Ascending aorta (tissue), 2 donors: ENCODE measurements around the gene OMP. TPM values are rescaled to one million over a fixed set of nuclear protein-coding genes. Genes with fewer than 3 reads are reported as not detected.
A peak's percentile ranks its signal among the peaks of the same experiment; 100 is the strongest.

ENCODE experiments used
- DNase-seq, 2 donors: peaks; one replicate each; pipeline ENCODE4 v3.0.0-alpha.2; 2019; ENCODE audit warnings: low spot score in 2 of 2
- H3K27ac ChIP-seq, 2 donors: fragments of 200-600 bp; sonication (generic); one replicate each; pipeline ENCODE4 v1.5.1; 2016 to 2017; ENCODE audit warnings: mild to moderate bottlenecking in 1 of 2
- H3K27me3 ChIP-seq: fragments of 200-600 bp; sonication (generic); one replicate; pipeline ENCODE4 v1.5.1; 2017
- H3K36me3 ChIP-seq, 2 donors: fragments of 200-600 bp; sonication (generic); one replicate each; pipeline ENCODE4 v1.5.1; 2016
- H3K4me1 ChIP-seq, 2 donors: fragments of 200-600 bp; sonication (generic); one replicate each; pipeline ENCODE4 v1.5.1; 2016 to 2017; ENCODE audit warnings: mild to moderate bottlenecking in 1 of 2
- H3K4me3 ChIP-seq, 2 donors: fragments of 200-600 bp; sonication (generic); one replicate each; pipeline ENCODE4 v1.5.1; 2016 to 2017; ENCODE audit warnings: mild to moderate bottlenecking in 1 of 2
- H3K9me3 ChIP-seq, 2 donors: fragments of 200-600 bp; sonication (generic); one replicate each; pipeline ENCODE4 v1.5.1; 2016
- CTCF ChIP-seq, 3 experiments: fragments of 200-600 bp in 2 of 3; fragments of 450-650 bp in 1 of 3; sonication (generic) in 2 of 3; IDR thresholded peaks; one replicate each; pipeline ENCODE4 v1.5.1; 2016 to 2019; ENCODE audit warnings: antibody characterized with exemption in 3 of 3, mild to moderate bottlenecking in 1 of 3, moderate library complexity in 1 of 3
- intact Hi-C: fragments of 100-400 bp; cut with DNase I; formaldehyde crosslinking; loops from one replicate; pipeline ENCODE4 v1.15.1; 2023
- total RNA-seq: library from RNA; depleted of rRNA; stranded (reverse); fragments of >200 nt; gene quantifications from one replicate; pipeline ENCODE4 v1.1.0, GENCODE V29; 2016

OMP gene
- total RNA-seq, 1 donor from 2014 or later = not detected

DNA sequence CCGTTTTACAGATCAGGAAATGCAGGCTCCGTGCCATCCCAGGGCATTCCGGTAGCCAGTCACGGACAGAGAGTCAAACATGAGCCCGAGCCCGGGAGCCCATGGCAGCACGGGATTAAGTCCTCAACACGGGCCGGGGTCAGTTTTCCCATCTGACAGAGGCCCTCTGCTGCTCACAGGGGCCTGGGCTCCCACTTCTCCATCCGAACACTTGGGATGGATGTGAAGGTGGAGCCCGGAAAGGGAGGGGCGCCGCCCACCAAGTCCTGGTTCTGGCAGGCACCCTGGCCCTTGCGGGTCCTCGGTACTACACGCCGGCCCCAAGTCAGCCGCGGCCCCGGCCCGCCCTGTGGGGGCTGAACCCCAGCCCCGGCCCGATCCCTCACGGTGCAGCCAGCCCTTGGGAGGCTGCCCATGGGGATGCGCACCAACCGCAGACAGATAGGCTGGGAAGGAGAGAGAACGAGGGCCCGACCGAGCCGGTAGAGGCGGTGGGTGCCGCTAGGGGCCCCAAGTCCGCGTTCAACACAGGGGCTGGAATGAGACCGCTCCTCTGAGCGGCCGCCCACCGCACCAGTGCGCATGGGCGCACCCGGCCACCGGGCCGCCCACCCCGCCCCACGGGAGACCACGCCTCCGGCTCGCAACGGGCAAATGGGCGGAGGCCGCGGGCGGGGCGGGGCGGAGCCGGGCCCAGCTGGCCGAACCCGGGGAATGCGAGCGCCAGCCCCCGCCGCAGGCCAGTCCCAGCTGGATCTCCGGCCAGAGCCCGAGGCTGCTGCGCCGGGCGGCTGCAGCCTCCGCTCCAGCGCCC lies 36.2 kb upstream of the OMP start, which contains the start of gene CAPN5:
TSS of gene CAPN5 (plus strand) at position 743 of the 814 bp plus-strand sequence. CDS start 17,916 bp downstream, outside the sequence.
- Histone ChIP-seq H3K9me3 (no peaks in the 10 kb centered on the region), H3K27ac (peak within 1 kb of the TSS; percentile 93), H3K4me1 (peaks cover 0 to 19% of the 10 kb centered on the region in 2 donors), H3K27me3 (no peaks in the 10 kb centered on the region), H3K4me3 (peak within 1 kb of the TSS; percentile 80 to 84), H3K36me3 (no peaks in the 10 kb centered on the region)
- DNase-seq = peak; percentile 58 to 96
- peak; percentile 22 to 34 (median 29) for TF ChIP-seq CTCF (IDR thresholded peaks at IDR 0.05)
- intact Hi-C loops = loop anchor here (1.0 to 10.0 kb wide), 4 partner anchors 19 to 832 kb away; partner anchors contain the start of genes AAMDC and RSF1

- no peak for DNase-seq
- Histone ChIP-seq H3K4me1 (peaks cover 9 to 33% of the 10 kb centered on the region in 2 donors), H3K27me3 (no peaks in the 10 kb centered on the region), H3K27ac (no peak overlapping the region), H3K4me3 (peak overlapping the region; percentile 80 to 84), H3K36me3 (no peaks in the 10 kb centered on the region), H3K9me3 (no peaks in the 10 kb centered on the region)
- no peak for TF ChIP-seq CTCF (IDR thresholded peaks at IDR 0.05)
- intact Hi-C loops = loop anchor here (10.0 kb wide), 2 partner anchors 757 to 833 kb away; partner anchors contain the start of genes AAMDC and RSF1
Observed at GRCh38 chr11:77067861-77068443, 34.7 kb upstream of the OMP start.

GRCh38 chr11:77068457-77069335 lies 33.9 kb upstream of the OMP start:
- Histone ChIP-seq H3K27ac (peak overlapping the region in 1 of 2 donors; percentile 89), H3K27me3 (no peaks in the 10 kb centered on the region), H3K9me3 (no peaks in the 10 kb centered on the region), H3K36me3 (no peaks in the 10 kb centered on the region), H3K4me1 (peaks cover 11 to 40% of the 10 kb centered on the region in 2 donors), H3K4me3 (no peak overlapping the region)
- TF ChIP-seq CTCF (IDR thresholded peaks at IDR 0.05) = no peak
- no peak for DNase-seq
- intact Hi-C loops = loop anchor here (10.0 kb wide), 2 partner anchors 756 to 834 kb away; partner anchors contain the start of genes AAMDC and RSF1

DNA sequence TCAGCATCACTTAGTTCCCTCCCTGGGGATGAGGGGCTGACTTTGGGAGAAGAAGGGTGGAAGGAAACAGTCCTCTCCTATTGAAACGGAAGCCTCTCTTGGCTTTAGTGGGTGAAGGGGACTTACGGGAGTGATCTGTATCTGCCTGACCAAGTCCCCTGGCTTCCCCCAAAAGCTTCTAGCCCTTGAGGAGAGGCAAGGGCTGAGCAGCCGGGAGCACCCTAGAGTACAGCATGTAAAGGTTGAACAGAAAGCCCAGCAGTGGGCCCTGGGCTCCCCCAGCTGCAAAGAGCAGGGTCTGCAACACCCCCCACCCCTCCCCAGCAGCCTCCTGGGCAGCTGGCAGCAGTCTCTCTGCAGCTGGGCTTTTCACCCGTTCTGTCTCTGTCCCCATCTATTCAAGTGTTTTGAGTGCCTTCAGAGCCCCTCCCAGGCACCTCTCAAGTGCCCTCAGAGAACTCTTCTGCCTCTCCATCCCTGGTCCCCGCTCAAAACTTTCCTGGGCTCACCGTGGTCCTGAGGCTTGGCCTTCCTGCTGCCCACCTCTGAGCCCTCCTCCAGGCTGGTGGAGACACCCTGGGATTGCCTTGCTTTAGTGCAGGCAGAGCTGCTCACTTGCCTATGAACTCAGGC lies 33.2 kb upstream of the OMP start:
- H3K9me3 ChIP-seq = no peaks in the 10 kb centered on the region
- H3K27ac ChIP-seq = peak overlapping the region; percentile 15 to 89
- no peak overlapping the region for H3K4me3 ChIP-seq
- no peak for TF ChIP-seq CTCF (IDR thresholded peaks at IDR 0.05)
- H3K27me3 ChIP-seq = no peaks in the 10 kb centered on the region
- peaks cover 16 to 48% of the 10 kb centered on the region in 2 donors for H3K4me1 ChIP-seq
- intact Hi-C loops = loop anchor here (10.0 kb wide), 2 partner anchors 755 to 835 kb away; partner anchors contain the start of genes AAMDC and RSF1
- DNase-seq = no peak
- H3K36me3 ChIP-seq = no peaks in the 10 kb centered on the region
